Inflammatory macrophage (primary cell): Measurements from ENCODE around the gene PCDH17.

ENCODE experiments used
- DNase-seq, 2 donors: peaks; one replicate each; pipeline ENCODE4 v3.0.0-alpha.2; 2020 to 2022

The PCDH17 gene

DNA sequence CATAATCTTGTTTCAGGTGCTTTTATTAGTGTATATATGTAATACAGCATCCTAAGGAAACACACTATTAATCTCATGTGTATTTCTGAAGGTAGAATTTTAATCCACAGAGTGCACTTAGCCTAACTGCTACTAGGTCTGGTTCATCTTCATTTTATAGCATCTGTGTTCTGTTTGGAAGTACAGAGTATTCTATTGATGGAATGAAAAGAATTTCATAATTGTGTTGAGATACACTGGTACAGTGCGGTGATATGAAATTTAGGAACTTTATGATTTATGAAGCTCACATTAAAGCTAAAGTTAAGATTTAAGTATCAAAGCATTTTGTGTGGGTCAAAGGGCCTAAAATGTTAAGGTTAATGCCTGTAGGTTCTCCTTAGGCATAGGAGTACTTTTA, 6.0 kb downstream of the PCDH17 start:
- DNase-seq: no peak

DNA sequence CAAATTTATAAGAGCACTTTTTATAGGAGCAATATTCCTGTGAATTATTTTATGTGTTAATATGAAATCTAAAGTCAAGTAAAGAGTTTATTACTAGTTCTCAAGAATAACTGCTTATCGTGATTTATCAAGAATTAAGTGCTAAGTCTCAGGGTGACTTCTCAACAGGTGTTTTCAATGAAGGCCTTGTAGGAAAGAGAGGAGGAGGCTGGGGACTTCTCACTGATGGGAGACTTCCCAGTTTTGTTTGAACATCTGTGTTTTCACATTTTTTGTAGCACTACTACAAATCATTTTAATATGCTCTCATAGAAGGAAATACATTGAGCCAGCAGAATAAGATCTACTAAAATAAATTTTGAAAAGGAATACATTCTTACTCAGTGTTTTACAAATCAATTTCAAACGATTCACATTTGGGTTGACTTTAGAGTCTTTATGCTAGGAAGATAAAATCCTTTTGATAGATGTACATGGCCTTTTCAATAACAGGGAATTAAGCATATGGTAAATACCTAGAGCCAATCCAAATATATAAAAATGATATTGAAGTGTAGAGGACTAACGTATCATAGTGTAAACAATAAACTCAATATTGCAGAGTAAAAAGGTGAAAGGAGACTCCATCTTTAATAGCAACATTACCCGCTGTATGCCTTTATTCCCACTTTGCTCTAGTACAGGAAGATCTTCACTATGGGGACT, 6.8 kb downstream of the PCDH17 start:
- no peak for DNase-seq

DNA sequence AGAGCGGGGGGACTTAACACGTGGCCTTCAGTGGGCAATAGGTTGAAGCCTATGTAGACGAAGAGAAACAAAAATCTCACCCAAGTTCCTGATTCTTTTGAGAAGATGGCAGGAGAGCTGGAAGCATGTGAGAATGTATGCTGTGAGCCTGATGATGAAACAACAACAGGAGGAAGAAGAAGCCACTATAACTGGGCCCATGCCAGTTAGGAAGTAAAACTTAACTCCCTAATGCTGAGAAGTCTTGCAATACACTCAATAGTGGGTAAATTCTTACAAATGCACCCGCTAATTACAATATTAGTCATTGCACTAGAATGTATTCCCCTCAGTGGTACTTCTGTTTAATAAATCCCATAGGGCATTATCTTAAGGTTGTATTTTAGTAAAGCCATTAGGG, 9.1 kb downstream of the PCDH17 start:
- DNase-seq: peak in 1 of 2 donors; percentile 24

DNA sequence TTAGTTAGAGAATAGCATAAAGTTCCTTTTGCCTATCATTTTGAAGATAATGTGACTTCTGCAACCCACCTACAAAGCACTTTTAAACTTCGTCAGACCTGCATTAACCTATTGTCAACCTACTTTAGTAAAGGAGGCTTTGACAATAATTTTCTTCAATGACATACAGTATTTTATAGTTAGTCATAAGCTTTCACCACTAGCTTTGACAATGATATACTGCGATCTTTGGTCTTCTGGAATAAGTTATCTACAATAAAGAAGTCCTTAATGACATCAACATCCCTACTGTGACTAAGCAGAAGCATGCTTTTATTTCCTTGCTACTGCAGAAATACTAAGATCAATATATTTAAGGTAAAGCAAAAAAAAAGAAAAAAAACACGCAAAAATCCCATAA, 9.5 kb downstream of the PCDH17 start:
- no peak for DNase-seq

DNA sequence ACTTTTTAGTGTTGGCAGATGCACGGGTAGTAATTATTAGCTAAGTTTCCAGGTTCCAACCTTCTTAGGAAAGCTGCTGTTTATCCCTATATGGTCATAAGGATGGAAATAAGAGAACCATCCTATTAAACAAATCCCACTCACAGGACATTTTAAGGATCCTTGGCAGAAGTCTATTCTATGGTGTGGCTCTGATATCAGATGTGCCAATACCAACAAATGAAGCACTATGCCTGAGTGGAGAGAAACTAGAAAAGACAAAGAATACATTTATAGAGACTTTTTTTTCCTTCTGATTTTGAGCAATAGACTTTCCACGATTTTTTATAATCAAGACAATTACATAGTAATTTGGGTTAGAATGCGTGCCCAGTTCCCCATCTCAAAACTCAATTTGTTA, 12.6 kb downstream of the PCDH17 start:
- no peak for DNase-seq

DNA sequence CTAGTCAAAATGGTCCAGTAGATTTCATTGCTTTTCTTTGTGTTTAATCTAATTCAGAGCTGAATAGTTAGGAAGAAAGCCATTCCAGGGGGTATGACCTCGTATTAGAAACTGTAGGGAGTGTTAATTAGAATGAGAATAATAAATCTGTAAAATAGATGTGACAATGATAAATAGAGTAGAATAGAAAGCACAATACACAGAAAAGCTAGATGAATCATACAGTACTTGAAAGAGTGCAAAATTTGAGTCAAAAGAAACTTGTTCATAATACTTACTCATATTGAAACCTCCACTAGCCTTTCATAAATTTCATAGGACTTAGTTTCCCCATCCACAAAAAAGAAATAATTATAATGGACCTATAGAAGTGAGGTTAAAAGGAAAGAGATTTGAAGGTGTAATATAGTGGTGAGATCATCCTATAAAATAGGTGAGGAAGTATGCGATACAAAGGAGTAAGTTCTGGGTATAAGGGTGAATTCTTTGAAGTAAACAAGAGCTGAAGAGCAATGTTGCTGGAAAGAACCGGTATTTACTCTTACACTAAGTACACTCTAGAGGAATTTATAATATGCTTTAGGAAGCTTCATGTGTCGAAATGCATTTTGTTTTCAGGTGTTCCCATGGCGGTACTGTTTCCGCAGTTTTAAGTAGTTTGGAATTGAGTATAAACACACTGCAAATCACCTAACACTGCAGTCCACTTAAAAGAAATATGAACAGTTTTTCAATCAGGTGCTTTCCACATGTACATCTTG, 21.9 kb downstream of the PCDH17 start:
- DNase-seq: no peak

DNA sequence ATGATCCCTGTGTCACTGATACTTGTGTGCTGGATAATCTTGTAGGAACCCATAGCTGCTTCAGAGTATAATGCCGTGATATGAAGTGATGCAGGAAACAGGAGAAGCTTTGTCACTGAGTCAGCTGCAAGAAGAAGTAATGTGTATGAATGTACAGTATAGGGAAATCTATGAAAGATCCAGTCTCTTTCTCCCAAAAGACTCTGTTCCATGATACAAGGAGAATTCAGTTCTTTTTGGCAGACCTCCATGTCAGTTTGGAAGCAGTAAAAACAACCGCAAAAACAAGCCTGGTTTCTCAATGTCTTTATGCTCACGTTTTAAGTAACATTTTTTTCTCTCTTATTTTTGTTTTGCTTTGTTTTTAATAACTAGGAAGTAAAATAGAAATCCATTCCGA, 33.9 kb downstream of the PCDH17 start:
- DNase-seq: no peak

DNA sequence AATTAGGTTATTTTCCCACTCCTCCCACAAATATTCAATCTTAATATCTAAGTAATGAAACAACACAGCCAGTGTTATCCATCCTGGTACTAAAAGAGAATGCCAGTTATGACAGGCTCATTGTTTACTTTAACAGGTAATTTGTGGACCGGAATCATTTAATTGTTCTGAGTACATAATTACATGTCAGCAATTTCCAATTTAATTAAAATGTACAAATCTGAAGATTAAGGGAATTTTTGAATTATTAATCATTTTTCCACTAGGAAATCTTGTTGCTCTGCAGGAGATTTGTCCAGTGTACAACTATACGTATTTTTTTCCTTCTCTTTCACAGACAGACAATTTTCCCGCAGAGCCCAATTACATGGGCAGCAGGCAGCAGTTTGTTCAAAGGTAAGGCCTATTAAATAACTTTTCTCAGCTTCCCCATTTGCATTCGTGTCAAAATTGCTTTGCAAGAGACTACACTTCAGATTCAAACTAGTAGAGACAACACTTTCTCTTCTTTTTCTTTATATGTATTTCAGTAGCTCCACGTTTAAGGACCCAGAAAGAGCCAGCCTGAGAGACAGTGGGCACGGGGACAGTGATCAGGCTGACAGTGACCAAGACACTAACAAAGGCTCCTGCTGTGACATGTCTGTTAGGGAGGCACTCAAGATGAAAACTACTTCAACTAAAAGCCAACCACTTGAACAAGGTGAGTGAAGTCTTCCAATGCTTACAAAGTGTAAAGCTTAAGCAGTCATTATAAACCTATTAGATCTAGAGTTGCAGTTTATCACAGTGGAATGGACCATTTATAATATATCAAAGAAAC, 34.8 kb downstream of the PCDH17 start:
- no peak for DNase-seq

DNA sequence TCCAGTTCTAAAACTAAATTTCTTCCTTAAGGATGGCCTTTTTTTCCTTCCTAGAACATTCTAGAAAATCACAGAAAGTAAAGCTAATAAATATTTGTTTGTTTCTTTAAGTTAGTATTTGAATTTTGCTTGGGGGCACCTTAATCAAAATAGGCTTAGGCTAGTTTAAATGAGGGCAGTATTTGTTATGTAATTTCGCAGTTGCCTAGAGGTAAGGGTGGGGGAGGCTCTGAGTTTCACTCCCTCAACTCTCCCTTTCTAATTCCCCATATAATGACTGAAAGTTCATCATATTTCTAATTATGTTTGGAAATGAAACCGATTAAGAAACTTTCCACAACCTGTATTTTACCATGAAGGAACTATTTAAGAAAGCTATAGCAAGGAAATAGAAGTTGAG, 40.6 kb downstream of the PCDH17 start:
- no peak for DNase-seq

DNA sequence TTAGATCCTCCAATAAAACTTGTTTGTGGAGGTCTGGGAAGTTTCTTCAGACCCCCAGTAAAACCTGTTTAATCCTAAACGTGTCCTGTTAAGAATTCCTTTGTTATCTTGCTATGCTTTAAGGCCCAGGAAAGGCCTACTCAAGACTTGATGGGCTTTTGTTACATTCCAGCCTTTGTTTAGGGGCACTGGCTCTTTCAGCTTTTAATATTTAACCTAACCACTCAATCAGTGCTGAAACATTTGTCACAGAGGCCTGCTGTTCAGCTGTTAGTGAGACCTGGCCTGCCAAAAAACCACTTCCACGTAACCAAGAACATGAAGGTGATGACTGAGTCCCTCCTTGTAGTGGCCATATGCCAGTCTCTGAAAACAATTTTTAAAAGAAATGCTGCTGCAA, 41.7 kb downstream of the PCDH17 start:
- DNase-seq: no peak

DNA sequence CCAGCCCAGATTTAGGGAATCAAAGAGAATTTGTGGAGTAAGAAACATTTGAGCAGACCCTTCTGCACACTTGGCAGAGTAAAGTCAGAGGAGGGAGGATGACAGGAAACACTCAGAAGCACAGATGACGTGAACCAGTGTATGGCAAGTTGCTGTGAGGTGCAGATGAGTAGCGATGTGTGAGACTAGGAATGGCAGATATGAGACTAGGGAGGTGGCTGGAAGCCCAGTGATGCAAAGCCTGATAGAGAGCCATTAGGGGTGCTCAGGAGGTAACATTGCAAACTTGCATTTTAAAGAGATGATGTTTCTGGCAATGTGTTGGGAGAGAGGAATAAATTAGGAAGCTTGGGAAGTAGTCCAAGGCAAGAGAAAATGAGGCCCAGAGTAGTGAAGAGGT, 44.0 kb downstream of the PCDH17 start:
- no peak for DNase-seq

DNA sequence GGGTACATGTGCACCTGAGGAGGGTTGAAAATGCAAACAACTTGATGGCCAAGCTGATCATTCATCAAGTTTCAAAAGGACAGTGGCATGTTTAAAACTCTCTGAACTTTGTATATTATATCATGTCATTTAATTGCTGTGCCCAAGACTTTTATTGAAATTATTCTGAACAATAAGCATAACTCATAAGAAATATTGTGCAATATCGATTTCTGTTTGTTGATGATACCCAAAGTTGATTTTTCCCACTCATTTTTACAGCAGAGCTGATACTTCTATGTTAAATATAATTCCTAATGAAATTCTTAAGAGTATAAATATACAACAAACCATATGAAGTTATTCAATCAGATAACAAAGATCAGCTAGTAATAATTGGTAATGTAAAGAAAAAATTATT, 49.1 kb downstream of the PCDH17 start:
- no peak for DNase-seq

DNA sequence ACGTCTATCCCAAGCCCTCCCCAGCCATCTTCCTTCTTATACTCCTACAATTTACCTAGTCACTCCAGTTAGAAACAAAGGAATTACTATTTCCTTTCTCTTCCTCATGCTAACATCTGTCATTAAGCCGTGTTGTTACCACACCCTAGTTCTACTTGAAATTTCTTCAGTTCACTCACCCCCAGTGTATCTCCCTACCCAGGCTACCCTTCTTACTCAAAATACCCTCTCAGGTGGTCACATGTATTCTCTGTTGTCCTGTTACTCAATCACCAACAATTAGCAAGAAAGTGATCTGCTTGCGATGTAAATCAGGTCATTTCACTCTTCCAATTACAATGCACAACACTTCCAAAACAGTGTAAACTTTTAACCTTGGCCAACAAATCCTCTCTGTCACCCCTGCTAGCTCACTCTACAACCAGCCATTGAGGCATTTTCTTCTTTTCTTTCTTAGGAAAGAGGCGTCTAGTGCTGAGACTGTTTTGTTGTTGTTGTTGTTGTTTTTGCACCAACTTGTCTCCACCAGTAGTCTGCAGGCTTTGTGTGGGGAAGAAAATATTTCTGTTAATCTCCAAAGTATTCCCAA, 50.7 kb downstream of the PCDH17 start:
- no peak for DNase-seq

DNA sequence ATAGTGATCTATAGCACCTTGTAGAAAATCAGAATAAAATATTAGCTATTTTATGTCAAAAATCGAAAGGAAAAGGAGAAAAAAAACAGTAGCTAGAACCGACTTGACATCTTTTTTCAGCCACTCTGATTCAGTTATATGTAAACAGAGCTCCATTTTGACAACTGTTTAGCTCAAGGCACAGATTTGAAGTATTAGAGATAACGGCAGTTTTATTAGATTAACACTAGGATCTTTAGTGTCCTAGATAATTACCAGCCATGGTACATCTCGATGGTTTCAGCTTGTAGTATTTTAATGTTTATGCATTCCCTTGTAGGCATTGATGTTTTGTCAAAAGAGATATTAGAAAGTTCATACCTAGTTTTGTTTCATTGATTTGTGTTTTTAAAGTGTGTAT, 67.3 kb downstream of the PCDH17 start:
- DNase-seq: no peak

DNA sequence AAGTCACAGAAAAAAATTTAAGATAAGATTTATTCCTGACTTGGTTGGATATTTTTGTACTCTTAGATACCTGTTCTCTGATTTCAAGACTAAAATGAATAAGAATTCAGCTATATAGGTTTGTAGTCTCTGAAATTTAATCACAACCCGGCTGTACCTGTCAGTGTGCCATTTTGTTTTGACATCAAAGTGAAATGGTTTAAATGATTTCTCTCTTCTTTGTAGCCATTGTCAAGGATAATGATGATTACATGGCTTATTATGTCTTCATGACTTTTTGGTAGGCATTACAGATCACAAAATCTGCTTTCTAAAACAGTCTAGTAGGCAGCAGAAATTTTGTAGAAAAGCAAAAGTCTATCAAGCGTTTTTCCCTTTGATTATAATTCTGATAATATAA, 72.5 kb downstream of the PCDH17 start:
- DNase-seq: no peak

DNA sequence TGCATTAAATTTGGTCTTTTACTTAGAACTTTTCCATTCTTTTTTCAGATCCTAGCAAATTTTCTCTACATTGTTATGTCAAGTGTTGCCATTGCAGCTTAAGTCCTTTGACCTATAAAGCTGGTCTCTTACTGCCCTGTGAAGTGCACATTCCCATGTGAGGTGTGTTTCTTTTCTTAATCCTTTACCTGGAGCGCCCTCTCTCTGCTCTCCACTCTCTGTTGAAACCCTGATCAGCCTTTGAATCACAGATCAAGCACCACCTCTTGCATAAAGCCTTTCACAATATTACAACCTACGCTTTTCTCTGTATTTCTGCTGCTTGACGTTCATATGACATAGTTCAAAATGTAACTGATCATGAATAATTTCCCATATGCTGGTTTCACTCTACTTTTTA, 84.8 kb downstream of the PCDH17 start:
- no peak for DNase-seq

DNA sequence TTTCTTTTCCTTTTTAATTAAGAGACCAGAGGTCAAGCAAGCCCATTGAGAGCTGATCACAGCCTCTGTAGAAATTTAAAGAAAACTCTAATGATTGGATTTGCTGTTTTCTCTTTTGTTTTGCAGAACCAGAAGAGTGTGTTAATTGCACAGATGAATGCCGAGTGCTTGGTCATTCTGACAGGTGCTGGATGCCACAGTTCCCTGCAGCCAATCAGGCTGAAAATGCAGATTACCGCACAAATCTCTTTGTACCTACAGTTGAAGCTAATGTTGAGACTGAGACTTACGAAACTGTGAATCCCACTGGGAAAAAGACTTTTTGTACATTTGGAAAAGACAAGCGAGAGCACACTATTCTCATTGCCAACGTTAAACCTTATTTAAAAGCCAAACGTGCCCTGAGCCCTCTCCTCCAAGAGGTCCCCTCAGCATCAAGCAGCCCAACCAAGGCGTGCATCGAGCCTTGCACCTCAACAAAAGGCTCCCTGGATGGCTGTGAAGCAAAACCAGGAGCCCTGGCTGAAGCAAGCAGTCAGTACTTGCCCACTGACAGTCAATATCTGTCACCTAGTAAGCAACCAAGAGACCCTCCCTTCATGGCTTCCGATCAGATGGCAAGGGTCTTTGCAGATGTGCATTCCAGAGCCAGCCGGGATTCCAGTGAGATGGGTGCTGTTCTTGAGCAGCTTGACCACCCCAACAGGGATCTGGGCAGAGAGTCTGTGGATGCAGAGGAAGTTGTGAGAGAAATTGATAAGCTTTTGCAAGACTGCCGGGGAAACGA, 93.1 kb downstream of the PCDH17 start:
- DNase-seq: no peak

DNA sequence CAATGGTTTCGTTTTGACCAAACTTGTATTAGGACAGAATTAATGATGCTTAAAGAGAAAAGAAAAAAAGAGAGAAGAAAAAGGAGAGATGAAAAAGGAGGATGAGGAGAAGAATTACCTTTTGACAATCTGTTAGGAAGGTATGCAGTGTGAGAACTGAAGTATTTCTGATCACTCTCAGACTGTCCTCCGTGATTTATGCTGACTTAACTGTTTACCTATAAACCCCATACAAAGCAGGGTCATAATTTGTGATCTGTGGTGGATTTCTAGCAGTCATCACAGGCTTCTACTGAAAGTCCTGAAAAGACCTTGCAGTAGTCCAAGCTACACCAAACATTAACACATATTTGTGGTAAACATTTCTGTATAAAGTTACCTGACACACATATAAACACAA, 93.9 kb downstream of the PCDH17 start:
- no peak for DNase-seq

DNA sequence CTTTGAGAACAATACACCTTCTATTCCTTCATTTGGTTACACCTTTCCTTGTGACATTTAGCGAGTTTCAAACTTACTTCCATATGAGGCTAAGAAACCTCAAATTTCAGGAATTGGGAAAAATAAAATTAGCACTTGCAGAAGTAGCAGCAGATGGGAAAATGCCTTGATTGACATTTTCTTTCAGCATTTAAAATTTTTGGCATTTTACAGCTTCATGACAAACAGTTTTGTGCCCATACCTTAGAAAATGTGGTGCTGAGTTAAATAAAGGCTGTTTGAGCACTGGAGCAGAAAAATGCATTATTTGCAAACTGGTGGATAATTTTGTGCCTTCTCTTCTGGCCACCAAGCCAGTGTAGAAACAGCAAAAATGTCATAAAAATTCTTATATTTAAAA, 95.4 kb downstream of the PCDH17 start:
- no peak for DNase-seq

DNA sequence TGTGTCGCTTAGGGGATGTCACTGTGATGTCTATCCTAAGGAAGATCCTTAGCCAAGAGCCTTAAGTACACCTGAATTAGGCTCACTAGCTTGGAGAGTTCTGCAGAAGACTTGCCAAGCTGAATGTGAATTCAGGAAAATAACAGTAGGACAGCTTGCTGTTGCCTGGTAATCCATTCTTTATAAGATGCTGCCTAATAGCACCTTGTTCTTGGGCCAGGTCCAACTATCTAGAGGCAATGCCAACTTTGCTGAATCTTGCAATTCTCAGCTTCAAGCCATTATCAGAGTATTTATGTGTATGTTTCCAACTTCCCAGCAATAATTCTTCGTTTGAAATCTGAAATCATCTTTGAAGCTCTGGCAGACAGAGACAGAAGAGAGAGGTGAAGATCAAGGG, 102.8 kb downstream of the PCDH17 start:
- DNase-seq: no peak

DNA sequence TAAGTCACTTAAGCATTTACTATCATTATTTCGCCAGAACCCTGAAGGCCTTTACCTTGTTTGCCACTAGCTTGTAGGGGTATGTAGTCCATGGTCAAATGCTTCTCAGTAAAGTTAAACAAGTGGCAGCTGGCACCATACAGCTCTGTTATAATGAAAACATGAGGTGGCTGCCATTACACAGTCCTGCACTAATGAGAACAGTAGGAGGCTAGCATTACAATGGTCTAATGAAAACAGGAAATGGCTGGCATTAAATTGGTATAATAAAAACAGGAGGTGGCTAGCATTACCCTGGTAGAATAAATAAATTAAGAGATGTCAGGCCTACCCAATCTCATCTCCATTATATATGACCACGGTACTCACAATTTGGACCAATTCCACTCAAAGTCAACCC, 107.5 kb downstream of the PCDH17 start:
- no peak for DNase-seq

DNA sequence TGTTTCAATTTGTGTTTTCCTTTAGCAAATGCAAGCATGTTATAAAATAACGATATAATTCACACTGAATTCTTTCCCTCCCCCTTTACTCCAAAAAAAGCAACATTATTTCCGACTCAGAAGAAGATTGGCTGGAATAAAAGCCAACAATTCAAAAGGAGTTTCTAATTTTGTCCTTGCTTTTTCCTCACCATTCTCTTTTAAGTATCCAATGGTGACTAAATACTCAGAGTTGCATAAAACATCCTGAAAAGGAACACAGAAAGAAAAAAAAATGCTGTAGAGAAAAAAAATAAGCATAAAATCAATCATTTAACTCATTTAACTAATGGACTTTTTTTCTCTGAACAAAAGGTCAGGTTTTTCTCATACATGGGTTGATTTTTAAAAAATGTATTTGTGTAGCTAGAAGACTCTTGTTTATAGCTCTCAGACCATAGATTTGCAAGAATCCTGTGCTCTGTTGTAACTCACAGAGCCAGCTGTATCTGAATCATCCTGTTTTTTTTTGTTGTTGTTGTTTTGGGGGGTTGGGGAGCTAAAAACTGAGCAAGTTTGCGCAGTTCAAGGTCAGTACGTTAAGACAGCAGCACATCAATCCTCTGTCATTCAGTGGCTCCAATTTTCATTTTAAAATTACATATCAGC, 108.1 kb downstream of the PCDH17 start:
- DNase-seq: no peak
